GM23338 (cell line): Measurements from ENCODE around the gene RSPRY1.

ENCODE experiments used
- CREB1 ChIP-seq: fragments of 250-450 bp; sonication (Bioruptor Pico); IDR thresholded peaks from 2 replicates; pipeline ENCODE4 v1.5.0; 2020; ENCODE audit warnings: low read depth, mild to moderate bottlenecking, moderate library complexity
- CTCF ChIP-seq, 2 experiments: fragments of 200-600 bp in 1 of 2; sonication (generic) in 1 of 2; conservative IDR thresholded peaks; 2 replicates each; pipeline versions ENCODE4 v1.5.1 to v1.6.1; 2016 to 2017; ENCODE audit warnings: antibody characterized with exemption in 2 of 2, low read depth in 2 of 2, mild to moderate bottlenecking in 2 of 2, moderate library complexity in 1 of 2
- ETS1 ChIP-seq: IDR thresholded peaks from 2 replicates; pipeline ENCODE4 v1.6.1; 2016; ENCODE audit warnings: antibody characterized with exemption
- EZH2 ChIP-seq: fragments of 200-600 bp; sonication (generic); IDR thresholded peaks from one replicate; pipeline ENCODE4 v1.8.0; 2017; ENCODE audit warnings: antibody characterized with exemption, mild to moderate bottlenecking, low read depth; ENCODE audit not compliant: unreplicated experiment
- EZH2phosphoT487 ChIP-seq: fragments of 200-600 bp; sonication (generic); IDR thresholded peaks from one replicate; pipeline ENCODE4 v1.8.1; 2018; ENCODE audit warnings: antibody characterized with exemption; ENCODE audit not compliant: unreplicated experiment
- NANOG ChIP-seq: IDR thresholded peaks from 2 replicates; pipeline ENCODE4 v1.6.1; 2016; ENCODE audit warnings: antibody characterized with exemption, borderline replicate concordance
- POLR2AphosphoS5 ChIP-seq: IDR thresholded peaks from 2 replicates; pipeline ENCODE4 v1.6.1; 2016; ENCODE audit warnings: antibody characterized with exemption, low read depth
- REST ChIP-seq: IDR thresholded peaks from one replicate; pipeline ENCODE4 v1.6.1; 2018; ENCODE audit warnings: antibody characterized with exemption; ENCODE audit not compliant: unreplicated experiment
- STAT1 ChIP-seq: IDR thresholded peaks from one replicate; pipeline ENCODE4 v1.6.1; 2016; ENCODE audit warnings: antibody characterized with exemption; ENCODE audit not compliant: unreplicated experiment

GRCh38 chr16:57186872-57187854 is 1.0 kb downstream of the RSPRY1 start:
- TF ChIP-seq POLR2AphosphoS5 (no peak), CTCF (conservative IDR thresholded peaks at IDR 0.05; ENCODE audit: low read depth in 2 of 2) (no peak), REST (no peak), EZH2 (no peak), EZH2phosphoT487 (no peak), STAT1 (no peak), NANOG (no peak), CREB1 (CRISPR knock-in tag) (no peak), ETS1 (no peak)
